Measurements from ENCODE around the gene FAM163A. TPM values are rescaled to one million over a fixed set of nuclear protein-coding genes. Genes with fewer than 3 reads are reported as not detected.

FAM163A gene
- total and polyA plus RNA-seq, 9 of the 15 experiments (the other 6 are each of a cell fraction or from before 2014, with no cell fraction given), result not detected

DNA sequence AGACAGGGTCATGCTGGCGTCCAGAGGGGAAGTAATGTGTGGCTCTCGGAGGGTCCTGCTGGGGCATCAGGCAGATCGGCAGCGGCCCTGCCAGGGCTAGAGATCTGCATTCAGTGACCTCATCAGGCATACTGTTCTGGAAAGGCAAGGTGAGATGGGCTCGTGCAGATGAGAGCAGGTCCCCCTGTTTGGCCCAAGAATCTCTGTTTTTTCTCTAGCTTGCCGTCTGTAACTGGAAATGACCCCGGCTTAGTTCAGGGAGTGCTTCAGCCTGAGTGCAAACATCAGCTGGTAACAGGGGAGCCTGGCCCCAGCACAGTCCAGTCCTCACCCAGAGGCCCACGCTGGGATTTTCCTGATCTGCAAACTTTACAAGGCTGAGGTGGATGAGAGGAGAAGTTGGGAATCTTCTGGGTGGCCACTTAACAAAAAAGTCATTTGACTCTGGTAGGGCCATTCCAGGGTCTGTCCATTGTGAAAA, 2.1 kb downstream of the FAM163A start:
- Histone ChIP-seq H3K36me3 (ENCODE audit: control insufficient read depth, insufficient read depth, low read length) (no peaks in the 10 kb centered on the region), H3K9me1 (ENCODE audit: control insufficient read depth, insufficient read depth, low read length) (no peaks in the 10 kb centered on the region), H3K4me3 (no peak overlapping the region), H3K9me3 (replicated peaks; ENCODE audit: control insufficient read depth, insufficient read depth, low read depth, low read length) (no peaks in the 10 kb centered on the region), H3K4me2 (ENCODE audit: insufficient read depth, low read length) (no peak overlapping the region), H3K27me3 (ENCODE audit: control insufficient read depth in 2 of 2, insufficient read depth in 2 of 2, low read length in 2 of 2) (peaks cover 42 to 45% of the 10 kb centered on the region in 2 experiments), H2AFZ (ENCODE audit: low read depth, low read length) (no peak overlapping the region), H3K9ac (ENCODE audit: insufficient read depth in 1 of 2, low read depth in 2 of 2, low read length in 2 of 2) (no peak overlapping the region), H4K20me1 (replicated peaks; ENCODE audit: control insufficient read depth, insufficient read depth, low read length) (no peaks in the 10 kb centered on the region), H3K27ac (ENCODE audit: extremely low read depth, low read depth, low read length) (no peak overlapping the region), H3K79me2 (ENCODE audit: control insufficient read depth, insufficient read depth, low read length) (no peaks in the 10 kb centered on the region), H3K4me1 (replicated peaks in 1 of 2; ENCODE audit: control insufficient read depth in 2 of 2, insufficient read depth in 2 of 2, low read length in 2 of 2) (peaks cover 0 to 15% of the 10 kb centered on the region in 2 experiments; a peak in 1 of 5 replicates)
- ATAC-seq, result no peak
- in situ Hi-C loops (cut with MboI) (no loop called here), intact Hi-C loops (cut with micrococcal nuclease) (no loop called here)
- no TSS peak for BruUV-seq (replicated peaks)
- ChIA-PET POLR2A (interaction anchor here (0.6 kb wide), 1 partner anchor 896 kb away, joined by 3 read pairs; no protein-coding TSS in a partner anchor), CTCF (ENCODE audit: low intra/inter-chr PET ratio) (no interaction called here)
- no peak for FAIRE-seq
- DNase-seq (ENCODE audit: extremely low read depth in 1 of 4, low spot score in 3 of 4), result no peak
- WGBS (ENCODE audit: insufficient coverage, low coverage, missing lambda C conversion rate), result 1% methylated on average over 8 of the region's 8 CpGs
- no peak for TF ChIP-seq ZNF184 (CRISPR knock-in tag; IDR thresholded peaks at IDR 0.05)
- no peak for TF ChIP-seq ZNF408 (CRISPR knock-in tag; IDR thresholded peaks at IDR 0.05; ENCODE audit: low read depth)
- TF ChIP-seq KAT8 (IDR thresholded peaks at IDR 0.05; ENCODE audit: low read depth), result no peak
- TF ChIP-seq SREBF2 (CRISPR knock-in tag; IDR thresholded peaks at IDR 0.05), result no peak
- no peak for TF ChIP-seq MLLT1 (IDR thresholded peaks at IDR 0.05)
- TF ChIP-seq NCOA4 (IDR thresholded peaks at IDR 0.05; ENCODE audit: partially characterized antibody), result no peak
- no peak for TF ChIP-seq AFF1 (IDR thresholded peaks at IDR 0.05; ENCODE audit: low read depth in 1 of 2, partially characterized antibody in 2 of 2)
- TF ChIP-seq RNF219 (CRISPR knock-in tag; IDR thresholded peaks at IDR 0.05), result no peak
- TF ChIP-seq HSF4 (CRISPR knock-in tag; IDR thresholded peaks at IDR 0.05; ENCODE audit: borderline replicate concordance), result no peak
- TF ChIP-seq THRAP3 (IDR thresholded peaks at IDR 0.05; ENCODE audit: borderline replicate concordance), result no peak
- no peak for TF ChIP-seq CBX5 (IDR thresholded peaks at IDR 0.05; ENCODE audit: borderline replicate concordance, low read depth)
- no peak for TF ChIP-seq GTF3C2 (IDR thresholded peaks at IDR 0.05; ENCODE audit: borderline replicate concordance, extremely low read depth, insufficient read length)
